ENCODE measurements around the gene KAZN.

KAZN gene

GRCh38 chr1:15123925-15124324, 525.4 kb downstream of the KAZN start:
- no peak for TF ChIP-seq CTCF (IDR thresholded peaks at IDR 0.05; ENCODE audit: insufficient read depth, low read length, poor library complexity, severe bottlenecking)
- no peaks in the 10 kb centered on the region for H3K36me3 ChIP-seq (ENCODE audit: control insufficient read depth, insufficient read depth, low read length)
- H3K4me3 ChIP-seq (replicated peaks; ENCODE audit: low read depth, low read length): no peak overlapping the region
- H3K27me3 ChIP-seq (replicated peaks; ENCODE audit: control insufficient read depth, insufficient read depth, low read length): no peaks in the 10 kb centered on the region; the same call in 1 of the 2 replicates
- no peak for DNase-seq (ENCODE audit: extremely low read depth, insufficient read length)

- no peaks in the 10 kb centered on the region; the same call in 1 of the 2 replicates for H3K27me3 ChIP-seq (replicated peaks; ENCODE audit: control insufficient read depth, insufficient read depth, low read length)
- H3K4me3 ChIP-seq (replicated peaks; ENCODE audit: low read depth, low read length): no peak overlapping the region
- no peak for TF ChIP-seq CTCF (IDR thresholded peaks at IDR 0.05; ENCODE audit: insufficient read depth, low read length, poor library complexity, severe bottlenecking)
- no peak for DNase-seq (ENCODE audit: extremely low read depth, insufficient read length)
- H3K36me3 ChIP-seq (ENCODE audit: control insufficient read depth, insufficient read depth, low read length): no peaks in the 10 kb centered on the region
Measured at GRCh38 chr1:15124362-15125100, 526.0 kb downstream of the KAZN start.

- no peak for DNase-seq (ENCODE audit: extremely low read depth, insufficient read length)
- Histone ChIP-seq H3K4me3 (replicated peaks; ENCODE audit: low read depth, low read length) (no peak overlapping the region), H3K36me3 (ENCODE audit: control insufficient read depth, insufficient read depth, low read length) (no peaks in the 10 kb centered on the region), H3K27me3 (replicated peaks; ENCODE audit: control insufficient read depth, insufficient read depth, low read length) (no peaks in the 10 kb centered on the region)
- TF ChIP-seq CTCF (IDR thresholded peaks at IDR 0.05; ENCODE audit: insufficient read depth, low read length, poor library complexity, severe bottlenecking): no peak
Measured at GRCh38 chr1:15125101-15125745, 526.7 kb downstream of the KAZN start.

- no peaks in the 10 kb centered on the region for H3K27me3 ChIP-seq (replicated peaks; ENCODE audit: control insufficient read depth, insufficient read depth, low read length)
- no peak for TF ChIP-seq CTCF (IDR thresholded peaks at IDR 0.05; ENCODE audit: insufficient read depth, low read length, poor library complexity, severe bottlenecking)
Measured at GRCh38 chr1:15128077-15128476, 529.6 kb downstream of the KAZN start.

GRCh38 chr1:15128520-15129313, 530.2 kb downstream of the KAZN start:
- no peak overlapping the region for H3K4me3 ChIP-seq (replicated peaks; ENCODE audit: low read depth, low read length)
- H3K27me3 ChIP-seq (replicated peaks; ENCODE audit: control insufficient read depth, insufficient read depth, low read length): no peaks in the 10 kb centered on the region
- H3K36me3 ChIP-seq (ENCODE audit: control insufficient read depth, insufficient read depth, low read length): no peaks in the 10 kb centered on the region
- no peak for DNase-seq (ENCODE audit: extremely low read depth, insufficient read length)
- peak; percentile 91 for TF ChIP-seq CTCF (IDR thresholded peaks at IDR 0.05; ENCODE audit: insufficient read depth, low read length, poor library complexity, severe bottlenecking)

More at GRCh38 chr1:15128077-15128476, 529.6 kb downstream of the KAZN start:
- Histone ChIP-seq H3K4me3 (replicated peaks; ENCODE audit: low read depth, low read length) (no peak overlapping the region), H3K36me3 (ENCODE audit: control insufficient read depth, insufficient read depth, low read length) (no peaks in the 10 kb centered on the region)
- no peak for DNase-seq (ENCODE audit: extremely low read depth, insufficient read length)
